ENCODE results near the gene BLOC1S5.
"Not testable (repeated sequence)": the region's sequence is repeated elsewhere in the genome, so short reads cannot be mapped to it uniquely, and the experiment has no call there.

The BLOC1S5 gene

GRCh38 chr6:8054276-8054675 lies 9.9 kb downstream of the BLOC1S5 start:
- Histone ChIP-seq H3K9me3 (replicated peaks; ENCODE audit: insufficient read depth, low read length) (no peaks in the 10 kb centered on the region), H3F3A (ENCODE audit: insufficient read depth, low read length) (no peaks in the 10 kb centered on the region), H3K9me2 (replicated peaks; ENCODE audit: insufficient read depth, low read length) (no peaks in the 10 kb centered on the region), H3K4me1 (ENCODE audit: low read length) (no peaks in the 10 kb centered on the region), H3K27ac (ENCODE audit: low read length) (no peak overlapping the region), H2AFZ (ENCODE audit: low read length) (no peak overlapping the region), H4K20me1 (ENCODE audit: insufficient read depth, low read length) (no peaks in the 10 kb centered on the region), H3K9ac (ENCODE audit: low read length) (no peak overlapping the region), H3K4me3 (ENCODE audit: low read length) (no peak overlapping the region), H3K36me3 (replicated peaks; ENCODE audit: insufficient read depth, low read length) (no peaks in the 10 kb centered on the region), H3K27me3 (replicated peaks; ENCODE audit: insufficient read depth, low read length) (no peaks in the 10 kb centered on the region), H3K79me2 (ENCODE audit: low read length) (no peaks in the 10 kb centered on the region), H3K4me2 (ENCODE audit: low read depth, low read length) (no peak overlapping the region)
- no peak for TF ChIP-seq EZH2phosphoT487 (IDR thresholded peaks at IDR 0.05; ENCODE audit: low read length)
- TF ChIP-seq CTCF (IDR thresholded peaks at IDR 0.05; ENCODE audit: low read length), result no peak
- no peak for TF ChIP-seq EZH2 (optimal IDR thresholded peaks at IDR 0.05; ENCODE audit: low read depth, low read length)
- no peak for DNase-seq

- H3K9me3 ChIP-seq (replicated peaks; ENCODE audit: insufficient read depth, low read length), result no peaks in the 10 kb centered on the region
- no peaks in the 10 kb centered on the region for H3K9me2 ChIP-seq (replicated peaks; ENCODE audit: insufficient read depth, low read length)
- no peak overlapping the region for H3K27ac ChIP-seq (ENCODE audit: low read length)
- no peaks in the 10 kb centered on the region for H3K36me3 ChIP-seq (replicated peaks; ENCODE audit: insufficient read depth, low read length)
- H3K79me2 ChIP-seq (ENCODE audit: low read length), result no peaks in the 10 kb centered on the region
- no peaks in the 10 kb centered on the region for H3K27me3 ChIP-seq (replicated peaks; ENCODE audit: insufficient read depth, low read length)
- TF ChIP-seq EZH2 (optimal IDR thresholded peaks at IDR 0.05; ENCODE audit: low read depth, low read length) (no peak), EZH2phosphoT487 (IDR thresholded peaks at IDR 0.05; ENCODE audit: low read length) (no peak), CTCF (IDR thresholded peaks at IDR 0.05; ENCODE audit: low read length) (no peak)
- H4K20me1 ChIP-seq (ENCODE audit: insufficient read depth, low read length), result no peaks in the 10 kb centered on the region
- no peak overlapping the region for H2AFZ ChIP-seq (ENCODE audit: low read length)
- H3K4me1 ChIP-seq (ENCODE audit: low read length), result no peaks in the 10 kb centered on the region
- H3K4me3 ChIP-seq (ENCODE audit: low read length), result no peak overlapping the region
- H3K4me2 ChIP-seq (ENCODE audit: low read depth, low read length), result no peak overlapping the region
- no peak for DNase-seq
- no peak overlapping the region for H3K9ac ChIP-seq (ENCODE audit: low read length)
- H3F3A ChIP-seq (ENCODE audit: insufficient read depth, low read length), result no peaks in the 10 kb centered on the region
Observed at GRCh38 chr6:8047541-8048292, 16.5 kb downstream of the BLOC1S5 start.

GRCh38 chr6:8045769-8046168 lies 18.4 kb downstream of the BLOC1S5 start:
- H3K27ac ChIP-seq (ENCODE audit: low read length); H3K4me3 ChIP-seq (ENCODE audit: low read length); H3K4me1 ChIP-seq (ENCODE audit: low read length); H3F3A ChIP-seq (ENCODE audit: insufficient read depth, low read length); H3K9me2 ChIP-seq (replicated peaks; ENCODE audit: insufficient read depth, low read length); DNase-seq; H4K20me1 ChIP-seq (ENCODE audit: insufficient read depth, low read length); H3K4me2 ChIP-seq (ENCODE audit: low read depth, low read length); H3K36me3 ChIP-seq (replicated peaks; ENCODE audit: insufficient read depth, low read length); H3K9ac ChIP-seq (ENCODE audit: low read length); H3K27me3 ChIP-seq (replicated peaks; ENCODE audit: insufficient read depth, low read length); H3K9me3 ChIP-seq (replicated peaks; ENCODE audit: insufficient read depth, low read length); H2AFZ ChIP-seq (ENCODE audit: low read length); H3K79me2 ChIP-seq (ENCODE audit: low read length): not testable (repeated sequence)

- no peak overlapping the region for H3K4me3 ChIP-seq (ENCODE audit: low read length)
- H3F3A ChIP-seq (ENCODE audit: insufficient read depth, low read length), result no peaks in the 10 kb centered on the region
- H3K36me3 ChIP-seq (replicated peaks; ENCODE audit: insufficient read depth, low read length), result no peaks in the 10 kb centered on the region
- DNase-seq, result no peak
- no peaks in the 10 kb centered on the region for H3K27me3 ChIP-seq (replicated peaks; ENCODE audit: insufficient read depth, low read length)
- no peak overlapping the region for H3K27ac ChIP-seq (ENCODE audit: low read length)
- no peaks in the 10 kb centered on the region for H3K79me2 ChIP-seq (ENCODE audit: low read length)
- H3K9me2 ChIP-seq (replicated peaks; ENCODE audit: insufficient read depth, low read length), result no peaks in the 10 kb centered on the region
- H3K9ac ChIP-seq (ENCODE audit: low read length), result no peak overlapping the region
- no peak overlapping the region for H3K4me2 ChIP-seq (ENCODE audit: low read depth, low read length)
- no peaks in the 10 kb centered on the region for H4K20me1 ChIP-seq (ENCODE audit: insufficient read depth, low read length)
- H3K4me1 ChIP-seq (ENCODE audit: low read length), result no peaks in the 10 kb centered on the region
- no peaks in the 10 kb centered on the region for H3K9me3 ChIP-seq (replicated peaks; ENCODE audit: insufficient read depth, low read length)
- H2AFZ ChIP-seq (ENCODE audit: low read length), result no peak overlapping the region
- TF ChIP-seq EZH2phosphoT487 (IDR thresholded peaks at IDR 0.05; ENCODE audit: low read length) (no peak), CTCF (IDR thresholded peaks at IDR 0.05; ENCODE audit: low read length) (no peak), EZH2 (optimal IDR thresholded peaks at IDR 0.05; ENCODE audit: low read depth, low read length) (no peak)
Observed at GRCh38 chr6:8043221-8043620, 21.0 kb downstream of the BLOC1S5 start.
